Rectal smooth muscle tissue (tissue), 1 donor: Measurements from ENCODE around the gene SEL1L3.

Experiments
- H3K27ac ChIP-seq: one replicate; pipeline ENCODE4 v1.7.0; 2013; ENCODE audit warnings: low read depth, low read length, inconsistent platforms
- H3K27me3 ChIP-seq: one replicate; pipeline ENCODE4 v1.7.0; 2013; ENCODE audit warnings: low read length; ENCODE audit not compliant: control insufficient read depth, insufficient read depth
- H3K36me3 ChIP-seq: one replicate; pipeline ENCODE4 v1.7.0; 2013; ENCODE audit warnings: low read length; ENCODE audit not compliant: control insufficient read depth, insufficient read depth
- H3K4me1 ChIP-seq: one replicate; pipeline ENCODE4 v1.7.0; 2013; ENCODE audit warnings: low read length; ENCODE audit not compliant: control insufficient read depth, insufficient read depth
- H3K4me3 ChIP-seq: one replicate; pipeline ENCODE4 v1.7.0; 2013; ENCODE audit warnings: low read length
- H3K9ac ChIP-seq: one replicate; pipeline ENCODE4 v1.7.0; 2013; ENCODE audit warnings: low read length

SEL1L3 gene

GRCh38 chr4:25760518-25761157 lies 102.2 kb downstream of the SEL1L3 start:
- Histone ChIP-seq H3K27me3 (no peaks in the 10 kb centered on the region), H3K27ac (no peak overlapping the region), H3K9ac (no peak overlapping the region), H3K36me3 (peaks cover 7% of the 10 kb centered on the region), H3K4me3 (no peak overlapping the region), H3K4me1 (no peaks in the 10 kb centered on the region)

- Histone ChIP-seq H3K27ac (no peak overlapping the region), H3K36me3 (peaks cover 7% of the 10 kb centered on the region), H3K4me1 (no peaks in the 10 kb centered on the region), H3K4me3 (no peak overlapping the region), H3K27me3 (no peaks in the 10 kb centered on the region), H3K9ac (no peak overlapping the region)
Measured at GRCh38 chr4:25760048-25760447, 102.7 kb downstream of the SEL1L3 start.

GRCh38 chr4:25759101-25759500 lies 103.7 kb downstream of the SEL1L3 start:
- Histone ChIP-seq H3K4me3 (no peak overlapping the region), H3K9ac (no peak overlapping the region), H3K27ac (no peak overlapping the region), H3K27me3 (no peaks in the 10 kb centered on the region), H3K36me3 (peaks cover 7% of the 10 kb centered on the region), H3K4me1 (no peaks in the 10 kb centered on the region)

- no peak overlapping the region for H3K9ac ChIP-seq
- no peak overlapping the region for H3K4me3 ChIP-seq
- peaks cover 7% of the 10 kb centered on the region for H3K36me3 ChIP-seq
- no peak overlapping the region for H3K27ac ChIP-seq
- no peaks in the 10 kb centered on the region for H3K27me3 ChIP-seq
- no peaks in the 10 kb centered on the region for H3K4me1 ChIP-seq
Measured at GRCh38 chr4:25757452-25757851, 105.3 kb downstream of the SEL1L3 start.

GRCh38 chr4:25756503-25756902 lies 106.3 kb downstream of the SEL1L3 start:
- Histone ChIP-seq H3K9ac (no peak overlapping the region), H3K27me3 (no peaks in the 10 kb centered on the region), H3K4me3 (no peak overlapping the region), H3K36me3 (peaks cover 7% of the 10 kb centered on the region), H3K27ac (no peak overlapping the region), H3K4me1 (no peaks in the 10 kb centered on the region)

- H3K4me3 ChIP-seq = no peak overlapping the region
- no peaks in the 10 kb centered on the region for H3K27me3 ChIP-seq
- no peak overlapping the region for H3K9ac ChIP-seq
- H3K27ac ChIP-seq = no peak overlapping the region
- H3K36me3 ChIP-seq = peaks cover 4% of the 10 kb centered on the region
- H3K4me1 ChIP-seq = no peaks in the 10 kb centered on the region
Measured at GRCh38 chr4:25755911-25756310, 106.9 kb downstream of the SEL1L3 start.

- H3K27ac ChIP-seq = no peak overlapping the region
- no peak overlapping the region for H3K9ac ChIP-seq
- no peaks in the 10 kb centered on the region for H3K4me1 ChIP-seq
- H3K4me3 ChIP-seq = no peak overlapping the region
- H3K36me3 ChIP-seq = peaks cover 2% of the 10 kb centered on the region
- no peaks in the 10 kb centered on the region for H3K27me3 ChIP-seq
Measured at GRCh38 chr4:25753239-25753638, 109.5 kb downstream of the SEL1L3 start.

GRCh38 chr4:25750874-25751273 lies 111.9 kb downstream of the SEL1L3 start:
- H3K27me3 ChIP-seq = no peaks in the 10 kb centered on the region
- H3K4me3 ChIP-seq = no peak overlapping the region
- H3K9ac ChIP-seq = no peak overlapping the region
- no peaks in the 10 kb centered on the region for H3K4me1 ChIP-seq
- no peak overlapping the region for H3K27ac ChIP-seq
- H3K36me3 ChIP-seq = no peaks in the 10 kb centered on the region

GRCh38 chr4:25749150-25749794 lies 113.5 kb downstream of the SEL1L3 start:
- no peaks in the 10 kb centered on the region for H3K36me3 ChIP-seq

GRCh38 chr4:25743971-25744370 lies 118.8 kb downstream of the SEL1L3 start:
- H3K4me1 ChIP-seq = no peaks in the 10 kb centered on the region
- no peaks in the 10 kb centered on the region for H3K27me3 ChIP-seq
- no peak overlapping the region for H3K27ac ChIP-seq
- H3K4me3 ChIP-seq = no peak overlapping the region
- no peak overlapping the region for H3K9ac ChIP-seq
- H3K36me3 ChIP-seq = no peaks in the 10 kb centered on the region

More at GRCh38 chr4:25749150-25749794, 113.5 kb downstream of the SEL1L3 start:
- no peaks in the 10 kb centered on the region for H3K27me3 ChIP-seq
- no peak overlapping the region for H3K27ac ChIP-seq
- H3K4me1 ChIP-seq = no peaks in the 10 kb centered on the region
- H3K9ac ChIP-seq = no peak overlapping the region
- H3K4me3 ChIP-seq = no peak overlapping the region

GRCh38 chr4:25729564-25729963 lies 133.2 kb downstream of the SEL1L3 start:
- H3K36me3 ChIP-seq = no peaks in the 10 kb centered on the region
- no peaks in the 10 kb centered on the region for H3K4me1 ChIP-seq
- H3K4me3 ChIP-seq = no peak overlapping the region
- no peaks in the 10 kb centered on the region for H3K27me3 ChIP-seq
- no peak overlapping the region for H3K27ac ChIP-seq
- H3K9ac ChIP-seq = no peak overlapping the region

- Histone ChIP-seq H3K9ac (no peak overlapping the region), H3K27me3 (no peaks in the 10 kb centered on the region), H3K27ac (no peak overlapping the region), H3K36me3 (no peaks in the 10 kb centered on the region), H3K4me3 (no peak overlapping the region), H3K4me1 (no peaks in the 10 kb centered on the region)
Measured at GRCh38 chr4:25728886-25729285, 133.9 kb downstream of the SEL1L3 start.
